Midbrain (tissue), 1 donor: Measurements from ENCODE around the gene CUL3.

ENCODE experiments used
- DNase-seq: peaks from one replicate; lab custom pipeline; 2025; lab: John Stamatoyannopoulos, UW

The CUL3 gene

DNA sequence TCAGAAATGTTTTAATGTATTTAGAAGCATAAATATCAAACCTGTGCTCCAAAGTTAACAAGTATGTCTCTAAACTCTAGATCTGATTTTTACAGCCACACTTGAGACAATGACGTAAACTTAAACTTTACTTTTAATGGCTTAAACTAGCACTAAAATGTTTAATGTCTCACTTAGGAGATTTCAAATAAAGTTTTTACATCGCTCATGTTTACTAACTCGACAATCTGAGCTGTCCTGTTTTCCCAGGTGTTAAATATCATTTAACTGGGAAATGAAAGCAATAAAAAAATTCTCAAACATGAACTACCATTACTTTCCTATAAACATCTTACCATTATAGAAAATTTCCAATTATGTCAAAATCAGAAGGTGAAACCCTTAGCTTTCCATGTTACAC, 113.0 kb downstream of the CUL3 start:
- no peak for DNase-seq

DNA sequence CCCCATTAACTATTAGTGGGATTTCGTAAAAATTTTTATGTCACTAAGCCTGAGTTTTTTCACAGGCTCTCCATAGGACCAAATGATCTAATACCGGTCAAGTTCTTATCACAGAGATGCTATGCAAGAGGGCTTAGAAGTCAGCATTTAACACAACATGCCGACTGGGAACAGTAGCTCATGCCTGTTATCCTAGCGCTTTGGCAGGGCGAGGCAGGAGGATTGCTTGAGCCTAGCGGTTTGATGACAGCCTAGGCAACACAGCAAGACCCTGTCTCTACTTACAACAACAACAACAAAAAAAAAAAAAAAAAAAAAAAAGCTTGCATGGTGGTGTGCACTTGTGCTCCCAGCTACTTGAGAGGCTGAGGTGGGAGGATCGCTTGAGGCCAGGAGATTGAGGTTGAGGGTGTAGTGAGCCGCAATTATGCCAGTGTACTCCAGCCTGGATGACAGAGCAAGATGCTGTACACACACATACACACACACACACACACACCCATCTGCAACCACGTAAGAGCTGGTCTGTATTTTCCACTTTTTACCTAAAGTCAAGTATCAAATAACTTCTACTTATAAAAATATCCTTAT, 115.7 kb downstream of the CUL3 start:
- DNase-seq: no peak

DNA sequence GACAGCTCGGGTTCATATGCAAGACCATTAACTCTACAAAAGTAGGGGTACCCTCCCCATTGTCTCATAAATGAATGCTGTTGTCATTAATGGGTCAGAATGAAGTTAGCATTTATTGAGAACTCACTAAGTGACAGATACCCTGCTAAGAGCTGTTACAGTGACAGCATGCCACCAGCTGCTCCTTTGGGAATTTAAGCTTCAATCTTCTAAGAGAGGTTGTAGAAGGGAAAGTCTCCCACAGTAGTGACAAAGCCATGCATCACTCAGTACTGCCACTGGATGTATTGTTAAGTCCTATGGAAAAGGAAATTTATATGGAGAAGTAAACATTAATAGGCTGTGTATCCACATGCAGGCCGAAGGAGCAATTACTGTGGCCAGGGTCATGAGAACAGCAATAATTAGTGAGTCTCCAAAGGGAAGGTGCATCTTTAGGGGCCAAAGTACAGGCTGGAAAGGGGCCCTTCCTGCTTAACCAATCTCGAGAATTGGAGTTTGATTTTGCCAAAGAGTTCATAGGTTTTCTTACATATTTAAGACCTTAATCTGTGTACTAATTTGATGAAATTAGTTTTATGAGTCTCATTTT, 118.8 kb downstream of the CUL3 start:
- no peak for DNase-seq

DNA sequence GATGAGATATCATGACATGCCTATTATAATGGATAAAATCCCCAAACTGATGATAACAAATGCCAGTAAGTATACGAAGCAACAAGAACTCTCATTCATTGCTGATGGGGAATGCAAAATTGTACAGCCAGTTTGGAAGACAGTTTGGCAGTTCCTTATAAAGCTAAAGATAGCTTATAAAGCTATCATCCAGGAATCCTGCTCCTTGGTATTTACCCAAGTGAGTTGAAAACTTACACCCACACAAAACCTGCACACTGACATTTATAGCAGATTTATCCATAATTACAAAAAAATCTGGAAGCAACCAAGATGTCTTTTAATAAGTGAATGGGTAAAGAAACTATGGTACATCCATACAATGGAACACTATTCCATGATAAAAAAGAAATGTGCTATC, 123.8 kb downstream of the CUL3 start:
- no peak for DNase-seq

DNA sequence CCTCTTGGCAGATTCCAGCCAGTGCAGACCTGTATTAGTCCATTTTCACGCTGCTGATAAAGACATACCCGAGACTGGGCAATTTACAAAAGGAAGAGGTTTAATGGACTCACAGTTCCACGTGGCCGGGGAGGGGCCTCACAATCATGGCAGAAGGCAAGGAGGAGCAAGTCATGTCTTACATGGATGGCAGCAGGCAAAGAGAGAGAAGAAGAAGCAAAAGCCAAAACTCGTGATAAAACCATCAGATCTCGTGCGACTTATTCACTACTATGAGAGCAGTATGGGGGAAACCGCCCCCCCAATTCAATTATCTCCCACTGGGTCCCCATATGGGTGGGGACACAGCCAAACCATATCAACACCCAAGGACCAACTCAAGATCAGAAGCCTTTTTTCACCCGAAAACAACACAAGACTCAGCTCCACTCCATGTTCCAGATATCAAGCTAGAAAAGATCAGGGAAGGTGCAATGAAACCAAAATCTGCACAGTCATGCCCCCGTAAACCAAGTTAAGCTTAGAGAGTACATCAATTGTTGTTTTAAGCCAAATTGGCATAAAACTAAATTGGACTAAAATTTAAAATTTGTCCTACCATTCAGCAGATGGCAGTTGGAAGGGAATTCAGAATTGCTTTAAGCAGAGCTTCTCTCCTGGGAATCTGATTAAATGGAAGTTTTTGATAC, 127.6 kb downstream of the CUL3 start:
- DNase-seq: no peak

DNA sequence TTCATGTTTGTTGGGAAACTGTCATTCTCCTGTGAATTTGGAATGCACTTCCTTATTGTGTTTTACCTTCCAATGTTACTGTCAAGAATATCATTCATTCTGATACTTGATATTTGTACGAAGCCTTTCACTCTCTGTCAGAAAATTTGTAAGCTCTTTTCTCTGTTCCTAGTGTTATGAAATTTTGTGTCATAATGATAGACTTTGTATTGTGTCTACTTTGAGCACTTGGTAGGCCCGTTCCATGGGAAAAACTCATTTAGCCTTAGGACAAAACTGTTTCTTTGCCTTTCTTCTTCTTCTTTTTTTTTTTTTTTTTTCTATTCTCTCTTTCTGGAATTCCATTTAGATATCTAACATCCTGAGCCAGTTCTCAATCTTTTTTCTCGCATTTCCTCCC, 131.3 kb downstream of the CUL3 start:
- DNase-seq: no peak

DNA sequence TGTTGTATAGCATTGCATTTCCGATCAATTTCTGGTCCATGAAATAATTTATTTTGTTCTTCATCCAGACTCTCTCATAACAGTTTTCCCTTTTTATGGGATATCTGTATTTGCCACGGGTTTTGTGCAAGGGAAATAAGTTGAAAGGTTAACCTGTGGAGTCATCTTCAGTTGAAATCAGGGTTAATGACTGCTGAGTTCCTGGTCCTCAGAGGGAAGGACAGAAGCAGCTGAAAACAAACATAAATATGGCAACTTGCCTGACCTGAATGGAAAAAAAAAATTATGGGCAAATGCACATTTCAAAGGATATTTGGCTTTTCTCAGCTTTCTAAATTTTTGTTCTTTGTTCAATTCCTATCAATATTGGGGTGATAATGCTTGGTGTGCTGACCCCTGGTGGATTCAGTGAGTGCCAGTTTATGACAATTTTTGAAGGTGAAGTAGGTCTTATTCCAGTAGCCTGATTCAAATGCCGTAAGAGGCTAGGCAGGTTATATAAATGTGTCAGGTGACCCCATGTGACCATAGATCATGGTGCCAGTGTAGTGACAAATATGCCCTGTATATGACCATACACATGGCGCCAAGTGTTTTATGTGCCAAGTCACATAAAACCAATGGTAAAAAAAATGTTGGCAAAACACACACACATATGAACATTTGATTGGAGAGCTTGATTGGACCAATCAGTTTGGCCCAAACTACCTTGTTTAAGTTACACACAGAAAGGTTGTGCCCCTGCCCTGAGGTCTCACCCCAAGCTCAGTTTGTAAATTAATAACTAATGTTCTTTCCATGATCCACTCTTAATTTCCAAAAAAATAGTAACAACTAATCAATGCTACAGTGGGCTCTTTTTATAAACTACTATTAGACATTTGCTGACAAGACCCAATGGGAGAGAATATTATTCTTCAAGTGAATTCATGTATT, 135.7 kb downstream of the CUL3 start:
- no peak for DNase-seq

DNA sequence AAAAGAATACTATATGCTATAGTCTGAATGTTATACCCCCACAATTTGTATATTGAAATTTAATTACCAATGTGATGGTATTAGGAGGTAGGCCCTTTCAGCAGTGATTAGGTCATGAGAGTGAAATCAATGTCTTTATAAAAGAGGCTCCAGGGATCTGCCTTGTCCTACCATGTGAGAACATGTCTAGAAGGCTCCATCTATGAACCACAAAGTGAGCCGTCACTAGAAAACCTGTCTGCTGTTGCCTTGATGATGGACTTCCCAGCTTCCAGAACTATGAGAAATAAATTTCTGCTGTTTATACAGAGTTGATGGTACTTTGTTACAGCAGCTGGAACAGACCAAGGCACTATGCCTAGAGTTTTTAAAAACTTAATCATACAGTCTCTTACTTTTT, 136.9 kb downstream of the CUL3 start:
- DNase-seq: no peak

DNA sequence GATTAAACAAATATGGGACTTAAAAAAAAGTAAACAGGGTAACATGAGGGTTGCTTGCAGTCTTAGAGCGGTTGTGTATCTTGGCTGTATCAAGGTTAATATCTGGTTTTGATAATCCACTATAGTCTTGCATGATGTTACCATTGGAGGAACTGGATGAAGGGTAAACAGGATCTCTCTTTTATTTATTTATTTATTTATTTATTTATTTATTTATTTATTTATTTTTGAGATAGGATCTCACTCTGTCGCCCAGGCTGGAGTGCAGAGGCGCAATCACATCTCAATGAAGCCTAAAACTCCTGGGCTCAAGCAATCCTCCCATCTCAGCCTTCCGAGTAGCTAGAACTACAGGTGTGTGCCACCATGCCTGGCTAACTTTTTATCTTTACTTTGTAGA, 140.4 kb downstream of the CUL3 start:
- no peak for DNase-seq

DNA sequence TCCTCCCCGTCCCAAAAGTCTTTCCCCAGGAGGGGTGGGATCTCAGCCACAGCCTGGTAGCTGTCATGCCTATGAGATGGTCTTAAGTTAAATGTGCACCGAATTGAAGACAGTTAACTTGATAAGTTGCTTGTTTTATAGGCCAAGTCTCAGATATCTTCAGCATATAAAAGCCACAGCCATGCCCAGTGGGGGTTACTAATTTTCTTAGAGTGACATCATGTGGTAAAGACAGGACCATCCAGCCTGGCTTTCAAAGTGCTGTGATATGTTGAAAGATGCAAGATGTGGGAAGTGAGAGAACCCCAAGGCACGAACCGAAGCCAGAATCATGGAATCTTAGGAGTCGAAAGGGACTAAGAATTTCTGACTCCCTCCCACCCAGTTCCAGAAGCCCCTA, 141.1 kb downstream of the CUL3 start:
- no peak for DNase-seq

DNA sequence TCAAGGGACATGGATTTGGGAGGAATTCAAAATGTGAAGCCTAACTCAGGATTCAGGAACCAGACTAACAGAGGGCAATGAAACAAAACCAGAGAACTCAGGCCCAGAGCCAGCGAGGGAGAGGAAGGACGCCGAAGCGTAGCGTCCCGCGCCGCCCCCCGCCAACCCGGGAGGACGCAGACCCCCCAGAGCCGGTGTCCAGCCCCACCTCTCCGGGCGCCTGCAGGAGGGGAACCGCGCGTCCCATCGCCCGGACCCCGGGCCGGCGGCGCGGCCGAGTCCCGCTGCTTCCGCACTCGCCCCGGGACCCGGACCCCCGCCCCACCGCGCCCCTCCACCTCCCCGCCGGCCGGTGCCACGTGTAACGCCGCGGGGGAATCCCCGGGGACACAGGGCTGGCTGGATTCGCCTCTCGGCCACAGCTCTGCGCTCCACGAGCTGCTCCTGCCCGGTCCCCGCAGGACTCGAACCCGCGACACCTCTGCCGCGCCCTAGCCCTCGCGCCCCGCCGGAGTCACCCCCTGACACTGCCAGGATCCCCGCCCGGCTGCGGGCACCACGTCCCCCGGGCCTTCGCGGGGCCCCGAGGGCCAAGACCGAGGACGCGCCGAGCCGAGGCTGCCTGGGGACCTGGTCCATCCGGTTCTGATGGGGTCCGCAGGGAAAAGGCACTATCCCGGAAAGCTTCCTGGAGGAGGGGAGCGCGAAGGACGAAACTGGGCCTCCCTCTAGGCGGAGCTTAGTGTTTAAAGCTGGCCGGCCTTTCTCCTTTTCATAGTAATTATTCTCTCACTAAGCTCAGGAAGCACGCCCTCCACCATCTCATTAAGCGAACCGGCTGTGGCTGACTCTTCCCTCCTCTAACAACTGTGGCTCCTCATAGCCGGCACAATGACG, 142.8 kb downstream of the CUL3 start:
- no peak for DNase-seq

DNA sequence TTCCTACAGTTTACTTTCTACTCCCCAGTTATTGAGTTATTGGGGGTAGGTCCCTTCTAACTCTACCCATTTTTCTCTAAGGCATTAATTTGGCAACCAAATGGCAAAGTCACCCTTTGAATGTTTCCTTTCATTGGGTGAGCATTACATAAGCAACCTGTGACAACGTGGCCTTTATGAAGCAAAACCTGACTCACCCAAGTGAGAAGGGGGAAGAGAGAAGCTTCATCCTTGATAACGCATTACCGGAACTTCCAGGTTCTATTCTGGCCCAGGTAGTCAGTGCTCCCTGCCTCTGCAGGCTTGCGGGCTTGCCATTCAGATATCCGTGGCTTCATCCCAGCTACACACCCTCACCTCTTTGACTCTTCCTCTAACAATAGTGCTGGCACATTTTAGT, 144.2 kb downstream of the CUL3 start:
- DNase-seq: no peak

DNA sequence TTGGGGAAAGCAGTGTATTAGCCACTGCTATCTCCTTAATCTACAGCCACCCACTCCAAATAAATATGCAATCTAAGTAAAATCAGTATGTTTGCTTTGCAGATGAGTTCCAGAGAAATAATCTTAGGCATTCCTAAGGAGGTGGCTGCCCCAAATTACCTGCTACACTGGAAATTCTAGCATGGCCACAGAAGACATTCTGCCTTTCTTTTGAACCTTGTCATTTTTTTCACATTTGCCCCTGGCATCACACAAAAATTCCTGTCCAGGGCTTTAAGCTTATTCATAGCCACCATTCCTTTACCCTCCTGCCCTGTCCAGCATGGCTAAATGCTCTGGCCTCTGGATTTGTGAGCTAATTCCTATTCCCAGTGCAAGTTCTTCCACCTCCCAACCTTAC, 146.4 kb downstream of the CUL3 start:
- DNase-seq: no peak

DNA sequence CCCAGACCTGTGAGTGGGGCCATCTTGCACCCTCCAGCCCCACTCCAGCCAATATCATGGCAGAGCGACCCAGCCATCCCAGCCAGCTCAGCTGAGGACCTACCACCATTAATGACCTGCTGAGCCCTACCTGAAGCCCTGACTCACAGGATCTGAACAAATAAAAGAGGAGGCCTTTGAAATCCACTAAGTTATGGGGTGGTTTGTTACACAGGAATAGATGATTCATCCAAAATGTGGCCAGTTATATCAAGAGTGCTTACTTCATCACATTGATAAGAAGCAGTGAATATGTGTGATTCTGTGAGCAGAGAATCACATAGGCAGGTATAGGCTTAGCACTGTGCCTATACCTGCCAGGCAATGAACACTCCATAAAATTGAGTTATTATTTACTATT, 148.5 kb downstream of the CUL3 start:
- no peak for DNase-seq

DNA sequence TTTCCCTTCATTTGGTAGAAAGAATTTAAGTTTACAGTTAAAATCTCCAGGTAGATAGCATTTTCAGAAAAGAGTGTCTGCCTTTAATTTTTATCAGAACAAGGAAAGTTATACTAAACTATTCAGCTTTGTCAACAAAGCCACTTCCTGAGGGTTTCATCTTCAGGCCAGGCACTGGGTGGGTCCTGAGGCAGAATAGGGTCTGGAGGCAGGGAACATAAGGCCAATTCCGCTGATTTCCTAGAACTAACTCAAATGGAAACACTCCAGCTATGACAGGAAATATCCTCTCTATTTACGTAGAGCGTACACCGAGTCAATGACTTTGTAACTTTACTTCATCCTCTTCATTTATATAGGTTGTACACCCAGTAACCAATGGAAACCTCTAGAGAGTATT, 150.5 kb downstream of the CUL3 start:
- DNase-seq: no peak

DNA sequence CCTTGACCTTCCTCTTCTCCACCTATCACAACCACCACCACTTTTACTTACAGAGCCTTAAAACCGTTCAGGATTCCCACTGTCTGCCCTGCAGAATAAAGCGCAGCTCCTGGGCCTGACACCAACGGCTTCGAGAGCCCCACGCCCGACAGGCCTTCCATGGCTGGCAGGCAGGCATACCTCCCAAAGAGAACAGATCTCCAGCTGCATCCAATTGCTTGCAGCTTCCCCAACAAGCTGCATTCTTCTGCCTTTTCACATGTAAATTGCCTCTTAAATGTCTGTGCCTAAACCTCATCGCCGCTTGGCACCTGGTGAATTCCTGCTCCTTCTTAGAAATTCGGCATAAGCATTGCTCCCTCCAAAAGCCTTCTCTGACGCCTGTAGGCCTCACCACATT, 151.7 kb downstream of the CUL3 start:
- no peak for DNase-seq

DNA sequence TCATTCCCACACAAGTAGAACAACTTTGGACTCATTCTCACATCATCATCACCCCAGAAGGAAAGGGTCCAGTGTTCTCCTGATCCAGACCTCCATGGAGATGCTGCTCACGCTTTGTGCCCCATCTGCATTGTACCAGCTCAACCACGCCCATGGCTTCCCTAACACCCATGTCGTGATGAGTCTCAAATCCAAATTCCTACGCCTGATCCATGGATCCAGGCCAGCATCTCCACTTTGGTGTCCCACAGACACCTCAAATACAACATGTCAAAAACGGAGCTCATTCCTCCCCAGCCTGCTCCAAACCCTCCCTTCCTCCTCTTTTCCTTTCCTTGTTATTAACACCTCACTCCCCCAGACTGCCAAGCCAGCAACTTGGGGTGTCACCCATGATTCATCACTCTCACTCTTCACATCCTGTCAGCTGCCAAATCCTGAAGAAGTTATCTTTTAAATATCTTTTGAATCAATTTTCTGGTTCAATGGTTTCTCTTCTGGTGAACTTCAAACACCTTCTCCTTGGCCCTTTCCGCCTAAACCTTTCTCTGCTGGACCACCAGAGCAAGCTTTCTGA, 153.1 kb downstream of the CUL3 start:
- no peak for DNase-seq

DNA sequence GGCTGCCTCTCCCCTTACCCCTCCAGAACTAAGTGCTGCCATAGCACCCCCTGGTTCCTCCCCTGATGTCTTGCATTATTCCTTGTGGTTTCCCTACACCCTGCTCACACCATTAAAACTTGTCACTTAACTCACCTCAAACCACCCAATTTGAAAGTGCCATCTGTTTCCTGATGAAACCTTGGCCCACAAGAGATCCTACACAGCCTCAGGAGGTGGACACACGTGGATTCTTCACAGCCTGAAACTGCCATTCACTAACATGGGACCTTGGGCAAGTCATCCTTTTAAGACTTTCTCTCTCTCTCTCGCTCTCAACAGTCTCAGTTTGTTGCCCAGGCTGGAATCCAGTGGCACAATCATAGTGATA, 155.7 kb downstream of the CUL3 start:
- no peak for DNase-seq

DNA sequence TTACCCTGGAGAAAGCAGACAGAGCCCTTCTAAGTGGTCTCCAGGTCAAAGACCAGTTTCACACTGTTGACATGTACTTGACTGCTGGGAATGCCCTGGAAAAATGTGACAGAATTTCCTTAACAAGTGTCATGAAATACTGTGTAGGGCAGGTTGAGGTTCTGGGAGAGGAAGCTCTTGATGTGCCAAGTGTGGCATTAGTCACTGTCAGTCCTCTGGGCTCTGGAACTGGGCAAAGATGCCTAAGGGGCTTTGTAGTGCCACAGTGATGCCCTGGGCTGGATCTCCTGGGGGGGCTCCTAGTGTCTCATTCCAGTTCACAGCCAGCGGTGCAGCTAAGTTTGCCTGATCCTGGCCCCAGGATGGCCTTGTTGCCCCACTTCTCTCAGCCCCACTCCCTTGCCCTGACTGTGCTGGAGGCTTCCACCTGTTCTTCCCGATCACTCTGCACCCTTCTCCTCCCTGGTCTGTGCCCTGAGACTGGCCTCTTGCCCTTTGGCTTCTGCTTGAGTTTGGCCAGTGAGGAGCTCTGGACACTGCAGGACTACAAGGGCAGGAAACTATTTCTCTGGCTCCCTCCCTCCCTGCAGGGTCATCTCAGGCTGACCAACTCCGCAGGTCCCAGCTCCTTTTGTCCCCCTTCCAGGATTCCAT, 156.2 kb downstream of the CUL3 start:
- DNase-seq: no peak

DNA sequence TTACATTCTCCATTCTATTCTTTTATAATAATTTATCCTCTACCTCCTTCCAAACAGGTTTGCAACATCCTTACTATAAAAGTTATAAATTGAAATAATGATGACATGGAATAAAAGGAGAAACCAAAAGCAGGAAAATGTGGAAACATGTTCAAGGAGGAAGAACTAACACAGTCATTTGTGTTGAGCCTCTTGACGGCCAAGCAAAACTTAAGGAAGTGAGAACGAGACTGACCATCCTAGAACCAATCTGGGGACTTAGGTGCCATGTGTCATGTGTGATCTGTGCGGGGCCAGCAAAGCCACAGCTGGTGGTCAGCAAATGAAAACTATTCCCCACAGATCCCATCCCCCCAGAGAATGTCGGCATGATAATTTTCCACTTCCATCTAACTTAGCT, 157.7 kb downstream of the CUL3 start:
- no peak for DNase-seq

DNA sequence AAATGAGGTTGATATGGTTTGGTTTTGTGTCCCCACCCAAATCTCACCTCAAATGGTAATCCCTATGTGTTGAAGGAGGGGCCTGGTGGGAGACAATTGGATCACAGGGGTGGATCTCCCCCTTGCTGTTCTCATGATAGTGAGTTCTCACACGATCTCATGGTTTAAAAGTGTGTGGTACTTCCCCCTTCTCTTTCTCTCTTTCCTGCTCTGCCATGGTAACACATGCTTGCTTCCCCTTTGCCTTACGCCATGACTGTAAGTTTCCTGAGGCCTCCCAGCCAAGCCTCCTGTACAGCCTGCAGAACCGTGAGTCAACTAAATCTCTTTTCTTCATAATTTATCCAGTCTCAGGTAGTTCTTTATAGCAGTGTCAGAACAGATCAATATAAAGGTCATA, 158.5 kb downstream of the CUL3 start:
- DNase-seq: no peak
